Body of pancreas (tissue), 4 donors: ENCODE measurements around the gene PDZRN3. TPM values are rescaled to one million over a fixed set of nuclear protein-coding genes. Genes with fewer than 3 reads are reported as not detected.

ENCODE experiments used
- ATAC-seq: fragments of 150-250 bp; one replicate; pipeline ENCODE4 v1.9.1; 2016
- DNase-seq, 4 donors: peaks; one replicate each; pipeline ENCODE4 v3.0.0-alpha.2; 2019
- H3K27ac ChIP-seq, 4 donors: fragments of 200-600 bp; sonication (generic); 1 replicate in 3 of 4; 2 replicates in 1 of 4; pipeline versions ENCODE4 v1.5.1 to v1.6.1; 2016 to 2019; ENCODE audit warnings: mild to moderate bottlenecking in 1 of 4, mixed read lengths in 1 of 4, moderate library complexity in 1 of 4
- H3K27me3 ChIP-seq, 2 donors: fragments of 200-600 bp; sonication (generic); one replicate each; pipeline ENCODE4 v1.6.0; 2016; ENCODE audit warnings: mild to moderate bottlenecking in 1 of 2
- H3K36me3 ChIP-seq, 2 donors: fragments of 200-600 bp; sonication (generic); replicated peaks in 1 of 2; 2 replicates each; pipeline ENCODE4 v1.5.1; 2016; ENCODE audit warnings: low read depth in 2 of 2; ENCODE audit not compliant: insufficient read depth in 1 of 2
- H3K4me1 ChIP-seq: fragments of 200-600 bp; sonication (generic); one replicate; pipeline ENCODE4 v1.6.0; 2016
- H3K4me3 ChIP-seq, 2 donors: fragments of 200-600 bp; sonication (generic); 1 replicate in 1 of 2; 2 replicates in 1 of 2; pipeline ENCODE4 v1.5.1; 2016 to 2019
- H3K9me3 ChIP-seq, 3 donors: fragments of 200-600 bp; sonication (generic); 1 replicate in 2 of 3; 2 replicates in 1 of 3; pipeline ENCODE4 v1.5.1; 2016
- POLR2A ChIP-seq, 3 donors: fragments of 450-650 bp; IDR thresholded peaks; one replicate each; pipeline ENCODE4 v1.6.1; 2016; ENCODE audit warnings: antibody characterized with exemption in 3 of 3, mild to moderate bottlenecking in 2 of 3
- WGBS, 2 donors: methylation state at CpG; one replicate each; pipeline ENCODE4 v1.1.5; 2017; 5-methylcytosine and 5-hydroxymethylcytosine counted together
- intact Hi-C: fragments of 100-400 bp; cut with DNase I; formaldehyde crosslinking; loops from one replicate; pipeline ENCODE4 v1.15.1; 2023
- total RNA-seq, 2 donors: library from RNA; depleted of rRNA; stranded (reverse); fragments of >200 nt; gene quantifications; one replicate each; pipeline ENCODE4 v1.1.0, GENCODE V29; 2016
- TF ChIP-seq, protein P1 (sequence below), 7 experiments: fragments of 450-650 bp in 4 of 7; fragments of 200-600 bp in 3 of 7; sonication (generic) in 3 of 7; IDR thresholded peaks; one replicate each; pipeline ENCODE4 v1.5.1; 2016 to 2019; ENCODE audit warnings: antibody characterized with exemption in 7 of 7

The PDZRN3 gene
- total RNA-seq, 2 donors from 2014 or later, result 18.9 to 41.9 TPM

DNA sequence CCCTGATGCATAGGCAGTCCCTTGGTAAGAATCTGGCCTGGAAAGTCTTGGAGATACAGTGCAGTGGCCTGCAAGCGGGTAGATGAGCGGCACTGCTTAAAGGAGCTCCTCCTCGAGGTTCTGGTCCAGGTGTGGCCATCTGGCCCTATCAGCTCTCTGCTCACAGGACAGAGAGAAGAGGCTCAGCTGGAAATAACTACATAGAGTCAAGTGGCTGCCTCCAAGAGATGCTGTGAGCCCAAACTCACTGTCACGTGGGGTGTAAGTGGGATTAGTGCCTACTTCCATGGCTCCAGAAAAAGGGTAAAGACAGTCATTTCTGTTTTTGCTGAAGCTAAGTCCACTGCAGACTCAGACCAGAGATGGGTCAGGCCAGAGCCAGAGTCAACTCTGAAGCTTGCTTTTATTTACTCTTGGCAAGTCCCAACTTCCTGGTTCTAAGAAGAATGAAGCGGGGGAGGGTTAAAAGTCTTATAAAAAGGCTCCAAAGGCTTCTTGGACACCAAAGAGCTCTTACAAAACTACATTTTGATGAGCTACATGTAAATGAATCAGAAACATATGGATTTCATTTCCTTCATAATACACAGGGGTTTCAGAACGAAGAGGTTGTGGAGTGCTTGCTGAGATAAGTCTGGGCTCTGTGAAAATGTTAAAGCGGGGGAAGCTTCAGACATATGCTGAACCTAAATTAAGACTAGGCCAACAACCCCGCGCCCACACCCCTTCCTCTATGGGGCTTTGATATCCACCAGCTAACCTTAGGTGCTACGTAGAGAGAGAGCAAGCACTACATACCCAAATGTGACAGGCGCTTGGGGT lies 77.1 kb downstream of the PDZRN3 start:
- H3K9me3 ChIP-seq, result no peaks in the 10 kb centered on the region
- peak; percentile 57 for ATAC-seq
- intact Hi-C loops, result no loop called here
- peak in 1 of 4 donors; percentile 20 for DNase-seq
- peaks cover 38% of the 10 kb centered on the region for H3K4me1 ChIP-seq
- no peaks in the 10 kb centered on the region for H3K36me3 ChIP-seq
- no peak for TF ChIP-seq POLR2A (IDR thresholded peaks at IDR 0.05)
- TF ChIP-seq, protein P1, sequence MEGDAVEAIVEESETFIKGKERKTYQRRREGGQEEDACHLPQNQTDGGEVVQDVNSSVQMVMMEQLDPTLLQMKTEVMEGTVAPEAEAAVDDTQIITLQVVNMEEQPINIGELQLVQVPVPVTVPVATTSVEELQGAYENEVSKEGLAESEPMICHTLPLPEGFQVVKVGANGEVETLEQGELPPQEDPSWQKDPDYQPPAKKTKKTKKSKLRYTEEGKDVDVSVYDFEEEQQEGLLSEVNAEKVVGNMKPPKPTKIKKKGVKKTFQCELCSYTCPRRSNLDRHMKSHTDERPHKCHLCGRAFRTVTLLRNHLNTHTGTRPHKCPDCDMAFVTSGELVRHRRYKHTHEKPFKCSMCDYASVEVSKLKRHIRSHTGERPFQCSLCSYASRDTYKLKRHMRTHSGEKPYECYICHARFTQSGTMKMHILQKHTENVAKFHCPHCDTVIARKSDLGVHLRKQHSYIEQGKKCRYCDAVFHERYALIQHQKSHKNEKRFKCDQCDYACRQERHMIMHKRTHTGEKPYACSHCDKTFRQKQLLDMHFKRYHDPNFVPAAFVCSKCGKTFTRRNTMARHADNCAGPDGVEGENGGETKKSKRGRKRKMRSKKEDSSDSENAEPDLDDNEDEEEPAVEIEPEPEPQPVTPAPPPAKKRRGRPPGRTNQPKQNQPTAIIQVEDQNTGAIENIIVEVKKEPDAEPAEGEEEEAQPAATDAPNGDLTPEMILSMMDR (IDR thresholded peaks at IDR 0.05), result no peak
- no peaks in the 10 kb centered on the region for H3K27me3 ChIP-seq
- H3K4me3 ChIP-seq, result no peak overlapping the region
- WGBS, 2 donors, result 76 to 85% methylated on average over 11 of the region's 11 CpGs
- H3K27ac ChIP-seq, result peak overlapping the region in 1 of 4 donors; percentile 39

DNA sequence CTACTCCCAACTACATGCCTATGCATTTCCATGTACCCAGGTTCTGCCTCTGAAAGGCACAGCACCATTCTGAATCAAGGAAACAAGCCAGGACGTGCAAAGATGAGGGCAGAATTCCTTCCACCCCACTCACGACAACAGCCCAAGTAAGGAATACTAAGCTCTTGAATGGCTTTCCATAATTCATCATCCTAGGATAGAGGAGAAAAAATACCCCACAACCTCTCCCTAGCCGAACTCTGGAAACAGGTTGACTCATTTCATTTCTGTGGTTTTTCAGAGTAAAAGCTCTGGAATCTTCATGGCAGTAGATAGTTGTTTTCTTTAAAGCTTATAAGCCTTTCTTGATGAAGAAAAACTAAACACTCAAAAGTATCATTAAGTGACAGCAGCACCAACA lies 77.8 kb downstream of the PDZRN3 start:
- intact Hi-C loops, result no loop called here
- no peaks in the 10 kb centered on the region for H3K27me3 ChIP-seq
- peaks cover 42% of the 10 kb centered on the region for H3K4me1 ChIP-seq
- TF ChIP-seq POLR2A (IDR thresholded peaks at IDR 0.05), result no peak
- TF ChIP-seq, protein P1 (IDR thresholded peaks at IDR 0.05), result no peak
- H3K27ac ChIP-seq, result peak overlapping the region in 1 of 4 donors; percentile 39
- H3K4me3 ChIP-seq, result no peak overlapping the region
- ATAC-seq, result no peak
- no peaks in the 10 kb centered on the region for H3K36me3 ChIP-seq
- WGBS, 2 donors, result 92 to 94% methylated on average over 3 of the region's 3 CpGs
- H3K9me3 ChIP-seq, result no peaks in the 10 kb centered on the region
- no peak for DNase-seq

DNA sequence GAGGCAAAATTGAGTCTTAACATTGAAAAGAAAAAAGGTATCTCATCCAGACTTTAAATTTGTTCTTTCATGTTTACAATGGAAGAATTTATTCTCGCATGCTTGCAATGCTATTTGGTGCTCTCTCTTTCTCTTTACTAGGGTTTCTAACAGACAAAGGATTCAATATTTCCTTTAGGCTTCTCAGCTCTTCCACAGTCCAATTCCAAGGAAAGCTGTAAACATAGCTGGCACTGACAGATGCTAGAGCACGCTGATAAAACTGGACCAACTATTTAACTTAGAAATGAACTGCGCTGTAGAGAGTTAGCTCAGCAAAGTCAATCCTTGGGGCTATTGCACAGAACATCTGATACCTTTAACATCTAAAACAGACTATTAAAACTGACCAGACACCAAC lies 81.3 kb downstream of the PDZRN3 start:
- no peak overlapping the region for H3K27ac ChIP-seq

GRCh38 chr3:73542136-73542535 lies 82.6 kb downstream of the PDZRN3 start:
- intact Hi-C loops, result no loop called here
- Histone ChIP-seq H3K36me3 (no peaks in the 10 kb centered on the region), H3K27me3 (no peaks in the 10 kb centered on the region), H3K9me3 (no peaks in the 10 kb centered on the region), H3K4me3 (no peak overlapping the region), H3K4me1 (peaks cover 31% of the 10 kb centered on the region), H3K27ac (peak overlapping the region in 2 of 4 donors; percentile 21 to 29)
- ATAC-seq, result peak; percentile 99
- peak; percentile 78 to 88 (median 80) for DNase-seq
- WGBS, 2 donors, result 6 to 17% methylated on average over 3 of the region's 3 CpGs
- TF ChIP-seq POLR2A (IDR thresholded peaks at IDR 0.05), result no peak
- TF ChIP-seq, protein P1 (IDR thresholded peaks at IDR 0.05), result no peak

More for the DNA sequence above, 81.3 kb downstream of the PDZRN3 start:
- H3K4me3 ChIP-seq, result no peak overlapping the region
- intact Hi-C loops, result no loop called here
- WGBS, 2 donors, result 51 to 69% methylated on average over 3 of the region's 3 CpGs
- ATAC-seq (no peak), DNase-seq (no peak)
- H3K36me3 ChIP-seq, result no peaks in the 10 kb centered on the region
- no peaks in the 10 kb centered on the region for H3K27me3 ChIP-seq
- H3K4me1 ChIP-seq, result peaks cover 43% of the 10 kb centered on the region
- TF ChIP-seq, protein P1 (IDR thresholded peaks at IDR 0.05), result no peak
- TF ChIP-seq POLR2A (IDR thresholded peaks at IDR 0.05), result no peak
- no peaks in the 10 kb centered on the region for H3K9me3 ChIP-seq
